GM23338 (cell line): Measurements from ENCODE around the gene CABLES2. TPM values are rescaled to one million over a fixed set of nuclear protein-coding genes. Genes with fewer than 3 reads are reported as not detected.

Experiments
- ATAC-seq: fragments of 200-7000 bp; cut with Tn5 transposase; 3 replicates; pipeline ENCODE4 v1.9.1; 2020
- DNase-seq: peaks from one replicate; pipeline ENCODE4 v3.0.0-alpha.2; 2015; ENCODE audit warnings: low spot score
- H2AFZ ChIP-seq: fragments of 200-600 bp; sonication (generic); 2 replicates; pipeline ENCODE4 v1.8.0; 2016; ENCODE audit warnings: antibody characterized with exemption, mild to moderate bottlenecking, moderate library complexity
- H3F3A ChIP-seq: fragments of 200-600 bp; sonication (generic); replicated peaks from 2 replicates; pipeline ENCODE4 v1.8.0; 2017; ENCODE audit warnings: antibody characterized with exemption, mixed run types, low read depth
- H3K27ac ChIP-seq: fragments of 200-600 bp; sonication (generic); 2 replicates; pipeline ENCODE4 v1.6.1; 2016; ENCODE audit warnings: low read depth
- H3K27me3 ChIP-seq: fragments of 200-600 bp; sonication (generic); 2 replicates; pipeline ENCODE4 v1.8.0; 2016; ENCODE audit warnings: mild to moderate bottlenecking, mixed run types, moderate library complexity; ENCODE audit not compliant: insufficient read depth
- H3K36me3 ChIP-seq: fragments of 200-600 bp; sonication (generic); 2 replicates; pipeline ENCODE4 v1.8.0; 2016; ENCODE audit warnings: mild to moderate bottlenecking; ENCODE audit not compliant: insufficient read depth
- H3K4me1 ChIP-seq: fragments of 200-600 bp; sonication (generic); 2 replicates; pipeline ENCODE4 v1.8.0; 2016; ENCODE audit warnings: mild to moderate bottlenecking, moderate library complexity; ENCODE audit not compliant: insufficient read depth
- H3K4me2 ChIP-seq: fragments of 200-600 bp; sonication (generic); 2 replicates; pipeline ENCODE4 v1.7.1; 2017; ENCODE audit warnings: mixed run types
- H3K4me3 ChIP-seq: fragments of 200-600 bp; sonication (generic); 2 replicates; pipeline ENCODE4 v1.6.1; 2016; ENCODE audit warnings: mixed run types
- H3K79me2 ChIP-seq: fragments of 200-600 bp; sonication (generic); replicated peaks from 2 replicates; pipeline ENCODE4 v1.8.0; 2017; ENCODE audit warnings: mild to moderate bottlenecking; ENCODE audit not compliant: insufficient read depth
- H3K9me2 ChIP-seq: fragments of 200-600 bp; sonication (generic); 2 replicates; pipeline ENCODE4 v1.8.0; 2017; ENCODE audit not compliant: insufficient read depth
- H4K20me1 ChIP-seq: fragments of 200-600 bp; sonication (generic); replicated peaks from 2 replicates; pipeline ENCODE4 v1.8.0; 2017; ENCODE audit warnings: mild to moderate bottlenecking; ENCODE audit not compliant: insufficient read depth
- H3K27ac Mint-ChIP-seq: 2 replicates; pipeline ENCODE4 v1.8.0; 2020; ENCODE audit warnings: inconsistent platforms, mild to moderate bottlenecking, moderate library complexity, mixed read lengths
- H3K27me3 Mint-ChIP-seq: 3 replicates; pipeline ENCODE4 v1.8.0; 2022; ENCODE audit warnings: low read depth, mild to moderate bottlenecking, moderate library complexity, mixed read lengths, inconsistent platforms; ENCODE audit not compliant: insufficient read depth, poor library complexity
- H3K36me3 Mint-ChIP-seq: 3 replicates; pipeline ENCODE4 v1.8.0; 2021; ENCODE audit warnings: low read depth, mild to moderate bottlenecking, inconsistent platforms, moderate library complexity, mixed read lengths
- H3K4me1 Mint-ChIP-seq: 3 replicates; pipeline ENCODE4 v1.8.0; 2020; ENCODE audit warnings: mild to moderate bottlenecking, inconsistent platforms, mixed read lengths
- H3K4me3 Mint-ChIP-seq: 3 replicates; pipeline ENCODE4 v1.8.0; 2021; ENCODE audit warnings: moderate library complexity, mild to moderate bottlenecking, inconsistent platforms, mixed read lengths
- H3K9me3 Mint-ChIP-seq: 3 replicates; pipeline ENCODE4 v1.8.0; 2020; ENCODE audit warnings: moderate library complexity, mild to moderate bottlenecking, inconsistent platforms, mixed read lengths
- EZH2 ChIP-seq: fragments of 200-600 bp; sonication (generic); IDR thresholded peaks from one replicate; pipeline ENCODE4 v1.8.0; 2017; ENCODE audit warnings: antibody characterized with exemption, mild to moderate bottlenecking, low read depth; ENCODE audit not compliant: unreplicated experiment
- EZH2phosphoT487 ChIP-seq: fragments of 200-600 bp; sonication (generic); IDR thresholded peaks from one replicate; pipeline ENCODE4 v1.8.1; 2018; ENCODE audit warnings: antibody characterized with exemption; ENCODE audit not compliant: unreplicated experiment
- JUNB ChIP-seq: IDR thresholded peaks from one replicate; pipeline ENCODE4 v1.6.1; 2016; ENCODE audit warnings: antibody characterized with exemption; ENCODE audit not compliant: unreplicated experiment
- NANOG ChIP-seq: IDR thresholded peaks from 2 replicates; pipeline ENCODE4 v1.6.1; 2016; ENCODE audit warnings: antibody characterized with exemption, borderline replicate concordance
- STAT1 ChIP-seq: IDR thresholded peaks from one replicate; pipeline ENCODE4 v1.6.1; 2016; ENCODE audit warnings: antibody characterized with exemption; ENCODE audit not compliant: unreplicated experiment
- ZNF462 ChIP-seq: fragments of 250-450 bp; sonication (Bioruptor Pico); IDR thresholded peaks from 2 replicates; pipeline ENCODE4 v1.5.0; 2020; ENCODE audit warnings: mild to moderate bottlenecking, moderate library complexity
- polyA plus RNA-seq: library from polyadenylated mRNA; unstranded; fragments of >200 nt; fragmentation: Nextera tagmentation; extraction: Ambion mirVana; gene quantifications from 2 replicates; pipeline ENCODE4 v1.2.1, GENCODE V29; 2016
- total RNA-seq: library from RNA; depleted of rRNA; stranded (reverse); fragments of >200 nt; shearing (Covaris generic); gene quantifications from 2 replicates; pipeline ENCODE4 v1.2.3, GENCODE V29; 2014

Gene CABLES2
- total and polyA plus RNA-seq, 2 experiments from 2014 or later = 4.3 to 12.7 TPM

DNA sequence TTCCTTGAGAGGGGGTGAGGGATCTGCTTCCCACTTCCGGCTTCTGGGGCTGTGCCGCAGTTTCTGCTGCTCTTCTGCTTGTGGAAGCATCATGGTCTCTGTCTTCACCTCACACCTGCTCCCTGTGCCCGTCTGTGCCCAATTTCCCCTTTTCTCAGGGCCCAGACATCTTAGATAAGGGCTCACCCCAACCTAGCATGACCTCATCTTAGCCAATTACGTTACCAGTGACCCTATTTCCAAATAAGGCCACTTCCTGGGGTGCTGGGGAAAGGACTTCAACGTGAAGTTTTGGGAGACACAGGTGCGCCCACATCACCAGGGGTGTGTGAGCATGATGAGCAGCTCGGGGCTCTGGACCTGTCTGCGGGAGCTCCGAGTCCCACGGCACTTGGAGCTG, 41.0 kb upstream of the CABLES2 start:
- Histone ChIP-seq H3K79me2 (no peaks in the 10 kb centered on the region), H3K27ac (no peak overlapping the region), H3K4me1 (no peaks in the 10 kb centered on the region), H3K4me3 (no peak overlapping the region), H3K9me2 (no peaks in the 10 kb centered on the region), H4K20me1 (no peaks in the 10 kb centered on the region), H3F3A (no peaks in the 10 kb centered on the region), H2AFZ (0 out of 2 replicates have a peak overlapping the region, but pooled peaks have one; percentile 72), H3K27me3 (no peaks in the 10 kb centered on the region), H3K36me3 (no peaks in the 10 kb centered on the region), H3K4me2 (no peak overlapping the region)
- H3K4me1 Mint-ChIP-seq = no peaks in the 10 kb centered on the region
- H3K27me3 Mint-ChIP-seq = peaks cover 8% of the 10 kb centered on the region
- H3K9me3 Mint-ChIP-seq = no peaks in the 10 kb centered on the region
- H3K27ac Mint-ChIP-seq = no peak overlapping the region
- no peak overlapping the region for H3K4me3 Mint-ChIP-seq
- no peak for ATAC-seq
- no peak for DNase-seq
- no peaks in the 10 kb centered on the region for H3K36me3 Mint-ChIP-seq
- TF ChIP-seq STAT1 (no peak), EZH2phosphoT487 (no peak), NANOG (no peak), ZNF462 (CRISPR knock-in tag) (no peak), EZH2 (no peak), JUNB (no peak)
